Chondrocyte (in vitro differentiated cells): Measurements from ENCODE around the gene H3-3A. TPM values are rescaled to one million over a fixed set of nuclear protein-coding genes. Genes with fewer than 3 reads are reported as not detected.

Experiments used
- DNase-seq: peaks from one replicate; pipeline ENCODE4 v3.0.0; 2021; ENCODE audit warnings: mixed read lengths, low spot score
- H3K27ac Mint-ChIP-seq: one replicate; pipeline ENCODE4 v1.8.0; 2021; ENCODE audit warnings: mild to moderate bottlenecking, moderate library complexity, mixed read lengths; ENCODE audit not compliant: unreplicated experiment
- H3K27me3 Mint-ChIP-seq: 2 replicates; pipeline ENCODE4 v1.8.0; 2021; ENCODE audit warnings: low read depth, mixed read lengths
- H3K36me3 Mint-ChIP-seq: 2 replicates; pipeline ENCODE4 v1.8.0; 2021; ENCODE audit warnings: low read depth, mixed read lengths
- H3K4me1 Mint-ChIP-seq: 2 replicates; pipeline ENCODE4 v1.8.0; 2021; ENCODE audit warnings: low read depth, mild to moderate bottlenecking, mixed read lengths
- H3K4me3 Mint-ChIP-seq: one replicate; pipeline ENCODE4 v1.8.0; 2021; ENCODE audit warnings: mild to moderate bottlenecking, moderate library complexity, mixed read lengths; ENCODE audit not compliant: unreplicated experiment
- H3K9me3 Mint-ChIP-seq: 2 replicates; pipeline ENCODE4 v1.8.0; 2021; ENCODE audit warnings: low read depth, mixed read lengths
- CTCF ChIP-seq: fragments of 200-600 bp; sonication (generic); IDR thresholded peaks from 2 replicates; pipeline ENCODE4 v1.5.0; 2021; ENCODE audit warnings: antibody characterized with exemption, mild to moderate bottlenecking, moderate library complexity
- total RNA-seq: library from RNA; stranded (reverse); gene quantifications from 3 replicates; pipeline ENCODE4 v1.2.1, GENCODE V29; 2021

The H3-3A gene
- total RNA-seq, 1 donor from 2014 or later = 315 TPM

GRCh38 chr1:226033582-226033981, 28.9 kb upstream of the H3-3A start:
- H3K27ac Mint-ChIP-seq = no peak overlapping the region
- H3K4me1 Mint-ChIP-seq = peaks cover 2% of the 10 kb centered on the region
- no peak overlapping the region for H3K4me3 Mint-ChIP-seq
- H3K36me3 Mint-ChIP-seq = no peaks in the 10 kb centered on the region
- H3K27me3 Mint-ChIP-seq = no peaks in the 10 kb centered on the region
- H3K9me3 Mint-ChIP-seq = no peaks in the 10 kb centered on the region
- no peak for TF ChIP-seq CTCF
- no peak for DNase-seq

- H3K27ac Mint-ChIP-seq = no peak overlapping the region
- no peak for DNase-seq
- peaks cover 2% of the 10 kb centered on the region for H3K4me1 Mint-ChIP-seq
- no peaks in the 10 kb centered on the region for H3K27me3 Mint-ChIP-seq
- no peaks in the 10 kb centered on the region for H3K9me3 Mint-ChIP-seq
- H3K4me3 Mint-ChIP-seq = no peak overlapping the region
- no peaks in the 10 kb centered on the region for H3K36me3 Mint-ChIP-seq
- TF ChIP-seq CTCF = no peak
These were observed 28.5 kb upstream of the H3-3A start for GRCh38 chr1:226033991-226034390.

GRCh38 chr1:226034482-226034881, 28.0 kb upstream of the H3-3A start:
- DNase-seq = no peak
- no peaks in the 10 kb centered on the region for H3K27me3 Mint-ChIP-seq

GRCh38 chr1:226035915-226036314, 26.6 kb upstream of the H3-3A start:
- H3K4me3 Mint-ChIP-seq = no peak overlapping the region
- H3K27me3 Mint-ChIP-seq = peaks cover 6% of the 10 kb centered on the region
- TF ChIP-seq CTCF = no peak
- H3K9me3 Mint-ChIP-seq = no peaks in the 10 kb centered on the region
- peaks cover 2% of the 10 kb centered on the region for H3K4me1 Mint-ChIP-seq
- H3K27ac Mint-ChIP-seq = no peak overlapping the region
- no peak for DNase-seq
- no peaks in the 10 kb centered on the region for H3K36me3 Mint-ChIP-seq

More at GRCh38 chr1:226034482-226034881, 28.0 kb upstream of the H3-3A start:
- TF ChIP-seq CTCF = no peak
- H3K4me1 Mint-ChIP-seq = peaks cover 2% of the 10 kb centered on the region
- no peak overlapping the region for H3K4me3 Mint-ChIP-seq
- H3K27ac Mint-ChIP-seq = peak overlapping the region; percentile 27
- H3K36me3 Mint-ChIP-seq = no peaks in the 10 kb centered on the region
- no peaks in the 10 kb centered on the region for H3K9me3 Mint-ChIP-seq

GRCh38 chr1:226038661-226039060, 23.9 kb upstream of the H3-3A start:
- H3K4me3 Mint-ChIP-seq = no peak overlapping the region
- peaks cover 2% of the 10 kb centered on the region for H3K4me1 Mint-ChIP-seq
- no peak for DNase-seq
- H3K36me3 Mint-ChIP-seq = no peaks in the 10 kb centered on the region
- peaks cover 13% of the 10 kb centered on the region for H3K27me3 Mint-ChIP-seq
- no peak for TF ChIP-seq CTCF
- H3K27ac Mint-ChIP-seq = no peak overlapping the region
- H3K9me3 Mint-ChIP-seq = no peaks in the 10 kb centered on the region
